SK-MEL-5 (cell line): ENCODE measurements around the gene CERS5. TPM values are rescaled to one million over a fixed set of nuclear protein-coding genes. Genes with fewer than 3 reads are reported as not detected.

Source experiments
- total RNA-seq: library from RNA; depleted of rRNA; stranded (reverse); fragments of >200 nt; shearing (Covaris generic); gene quantifications from 2 replicates; pipeline ENCODE4 v1.2.3, GENCODE V29; 2014; rRNA removed

Gene CERS5
- total RNA-seq, 1 experiment from 2014 or later, result 15.2 TPM

Other genes starting within 250 kb of the CERS5 start
- not detected in 2 replicates for gene AQP2, start 216.6 kb downstream of the CERS5 start, total RNA-seq
- gene AQP5, start 205.5 kb downstream of the CERS5 start, total RNA-seq, result not detected in 2 replicates
- gene AQP6, start 194.4 kb downstream of the CERS5 start, total RNA-seq, result 0.08 TPM in 1 of 2 replicates, not detected in the other
- 60.3 and 65.2 TPM in 2 replicates for gene RACGAP1, start 141.9 kb downstream of the CERS5 start, total RNA-seq
- gene ASIC1, start 109.8 kb downstream of the CERS5 start, total RNA-seq, result 4.7 and 5.2 TPM in 2 replicates
- gene SMARCD1, start 82.0 kb downstream of the CERS5 start, total RNA-seq, result 80.3 and 90.6 TPM in 2 replicates
- gene GPD1, start 63.4 kb downstream of the CERS5 start, total RNA-seq, result 0.27 and 1.4 TPM in 2 replicates
- 60.3 and 75.7 TPM in 2 replicates for gene COX14, start 55.1 kb downstream of the CERS5 start, total RNA-seq
- 48.5 and 53.5 TPM in 2 replicates for gene LIMA1, start 116.2 kb upstream of the CERS5 start, total RNA-seq
- not detected in 2 replicates for gene FAM186A, start 229.2 kb upstream of the CERS5 start, total RNA-seq
- 42.2 and 44.7 TPM in 2 replicates for gene LARP4, start 233.5 kb upstream of the CERS5 start, total RNA-seq